Measurements from ENCODE around the gene ERBIN.

DNA sequence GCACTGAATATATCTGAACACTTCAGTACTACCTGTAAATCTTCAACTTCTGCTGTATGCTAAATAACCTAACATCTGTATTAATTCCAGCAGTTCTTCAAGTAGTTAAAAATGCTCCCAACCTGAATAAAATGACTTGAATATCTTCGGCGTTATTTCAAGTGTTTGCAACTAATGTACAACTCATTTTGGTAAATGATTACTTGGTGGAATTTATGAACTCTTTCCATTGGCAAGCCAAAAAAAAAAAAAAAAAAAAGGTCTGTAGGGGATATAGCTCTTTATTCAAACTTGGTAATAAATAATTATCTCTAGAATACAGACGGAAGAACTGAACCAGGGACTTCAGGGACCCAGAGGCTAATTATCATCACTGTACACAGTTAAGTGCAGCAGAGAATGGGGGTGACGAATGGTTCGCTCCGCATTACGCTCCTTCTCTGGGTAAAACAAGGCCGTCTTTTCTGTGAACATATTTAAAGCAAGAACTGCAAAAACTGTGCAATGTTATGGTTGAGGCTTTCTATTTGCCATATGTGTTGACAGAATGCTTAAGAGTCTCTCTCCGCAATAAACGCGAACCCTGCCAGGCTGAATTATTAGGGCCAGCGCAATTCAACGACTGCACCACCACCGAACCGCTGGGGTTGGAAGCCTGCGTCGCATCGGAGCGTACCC lies 1.9 kb upstream of the ERBIN start:
- TF ChIP-seq, protein P1, sequence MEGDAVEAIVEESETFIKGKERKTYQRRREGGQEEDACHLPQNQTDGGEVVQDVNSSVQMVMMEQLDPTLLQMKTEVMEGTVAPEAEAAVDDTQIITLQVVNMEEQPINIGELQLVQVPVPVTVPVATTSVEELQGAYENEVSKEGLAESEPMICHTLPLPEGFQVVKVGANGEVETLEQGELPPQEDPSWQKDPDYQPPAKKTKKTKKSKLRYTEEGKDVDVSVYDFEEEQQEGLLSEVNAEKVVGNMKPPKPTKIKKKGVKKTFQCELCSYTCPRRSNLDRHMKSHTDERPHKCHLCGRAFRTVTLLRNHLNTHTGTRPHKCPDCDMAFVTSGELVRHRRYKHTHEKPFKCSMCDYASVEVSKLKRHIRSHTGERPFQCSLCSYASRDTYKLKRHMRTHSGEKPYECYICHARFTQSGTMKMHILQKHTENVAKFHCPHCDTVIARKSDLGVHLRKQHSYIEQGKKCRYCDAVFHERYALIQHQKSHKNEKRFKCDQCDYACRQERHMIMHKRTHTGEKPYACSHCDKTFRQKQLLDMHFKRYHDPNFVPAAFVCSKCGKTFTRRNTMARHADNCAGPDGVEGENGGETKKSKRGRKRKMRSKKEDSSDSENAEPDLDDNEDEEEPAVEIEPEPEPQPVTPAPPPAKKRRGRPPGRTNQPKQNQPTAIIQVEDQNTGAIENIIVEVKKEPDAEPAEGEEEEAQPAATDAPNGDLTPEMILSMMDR (IDR thresholded peaks at IDR 0.05; ENCODE audit: borderline replicate concordance, extremely low read depth, low read length, poor library complexity, severe bottlenecking) = no peak
- no peak for TF ChIP-seq EZH2 (IDR thresholded peaks at IDR 0.05; ENCODE audit: borderline replicate concordance, low read depth, low read length, severe bottlenecking)

Measured in DND-41 (cell line).